ENCODE data around the gene OPCML. TPM values are rescaled to one million over a fixed set of nuclear protein-coding genes. Genes with fewer than 3 reads are reported as not detected.

The OPCML gene
- total RNA-seq, 1 experiment from 2014 or later: 0.94 TPM

DNA sequence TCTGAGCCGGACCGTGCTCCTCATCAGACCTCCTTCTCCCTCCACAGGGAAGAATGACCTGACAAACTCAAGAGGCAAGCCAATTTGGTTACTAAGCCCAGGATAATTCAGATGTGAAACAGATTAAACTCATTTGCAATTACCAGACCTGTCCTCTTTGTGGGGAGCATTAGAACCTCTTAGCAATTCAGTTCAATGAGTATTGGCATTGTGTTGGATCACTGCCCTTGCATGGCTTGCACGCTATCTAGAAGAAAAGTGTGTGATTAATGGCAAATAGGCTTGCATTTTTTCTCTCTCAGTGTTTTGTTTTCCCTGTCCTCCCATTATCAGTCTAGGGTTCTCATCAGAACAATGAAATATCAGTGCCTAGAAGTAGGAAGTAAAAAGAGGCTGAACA is 365.6 kb downstream of the OPCML start:
- TF ChIP-seq, protein P1, sequence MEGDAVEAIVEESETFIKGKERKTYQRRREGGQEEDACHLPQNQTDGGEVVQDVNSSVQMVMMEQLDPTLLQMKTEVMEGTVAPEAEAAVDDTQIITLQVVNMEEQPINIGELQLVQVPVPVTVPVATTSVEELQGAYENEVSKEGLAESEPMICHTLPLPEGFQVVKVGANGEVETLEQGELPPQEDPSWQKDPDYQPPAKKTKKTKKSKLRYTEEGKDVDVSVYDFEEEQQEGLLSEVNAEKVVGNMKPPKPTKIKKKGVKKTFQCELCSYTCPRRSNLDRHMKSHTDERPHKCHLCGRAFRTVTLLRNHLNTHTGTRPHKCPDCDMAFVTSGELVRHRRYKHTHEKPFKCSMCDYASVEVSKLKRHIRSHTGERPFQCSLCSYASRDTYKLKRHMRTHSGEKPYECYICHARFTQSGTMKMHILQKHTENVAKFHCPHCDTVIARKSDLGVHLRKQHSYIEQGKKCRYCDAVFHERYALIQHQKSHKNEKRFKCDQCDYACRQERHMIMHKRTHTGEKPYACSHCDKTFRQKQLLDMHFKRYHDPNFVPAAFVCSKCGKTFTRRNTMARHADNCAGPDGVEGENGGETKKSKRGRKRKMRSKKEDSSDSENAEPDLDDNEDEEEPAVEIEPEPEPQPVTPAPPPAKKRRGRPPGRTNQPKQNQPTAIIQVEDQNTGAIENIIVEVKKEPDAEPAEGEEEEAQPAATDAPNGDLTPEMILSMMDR (conservative IDR thresholded peaks at IDR 0.05): no peak

More for the DNA sequence above, 365.6 kb downstream of the OPCML start:
- WGBS (ENCODE audit: extremely low coverage, insufficient read length, low lambda C conversion rate): no CpG with 5 or more reads among the region's 3 CpGs
- no peak overlapping the region for H2BK20ac ChIP-seq (ENCODE audit: low read depth, low read length, poor library complexity, severe bottlenecking)
- no peak overlapping the region for H3K9ac ChIP-seq (ENCODE audit: extremely low read depth, insufficient read length, low read length)
- no peak overlapping the region for H3T11ph ChIP-seq (ENCODE audit: low read length)
- H3K27ac Mint-ChIP-seq: no peak overlapping the region
- H2BK5ac ChIP-seq (ENCODE audit: insufficient read length, low read length): no peak overlapping the region
- peaks cover 2% of the 10 kb centered on the region; the same call in 1 of the 2 replicates for H3K27me3 Mint-ChIP-seq (ENCODE audit: low read depth)
- H3K27me3 ChIP-seq (ENCODE audit: insufficient read depth, low read length): no peaks in the 10 kb centered on the region
- no peaks in the 10 kb centered on the region for H3K79me1 ChIP-seq (ENCODE audit: insufficient read depth, low read depth, low read length, poor library complexity, severe bottlenecking)
- no peak overlapping the region for H4K8ac ChIP-seq (replicated peaks; ENCODE audit: insufficient read length, low read depth, low read length)
- no peak overlapping the region for H2BK120ac ChIP-seq (ENCODE audit: low read depth, low read length, poor library complexity, severe bottlenecking)
- no peaks in the 10 kb centered on the region for H3K9me3 Mint-ChIP-seq
- H3K79me2 ChIP-seq (ENCODE audit: insufficient read depth, low read length): no peaks in the 10 kb centered on the region
- peaks cover 28% of the 10 kb centered on the region in 2 experiments for H3K4me1 Mint-ChIP-seq
- no peak overlapping the region for H3K27ac ChIP-seq (ENCODE audit: insufficient read length, low read depth, low read length)
- H3K23me2 ChIP-seq (ENCODE audit: insufficient read length, low read depth, low read length, poor library complexity, severe bottlenecking): no peaks in the 10 kb centered on the region
- H3K4me2 ChIP-seq (ENCODE audit: insufficient read depth, insufficient read length, low read length): no peak overlapping the region
- no peak overlapping the region for H2AK5ac ChIP-seq (ENCODE audit: insufficient read length, low read length)
- no peak overlapping the region for H4K91ac ChIP-seq (ENCODE audit: insufficient read length, low read depth, low read length)
- no peaks in the 10 kb centered on the region for H3K9me3 ChIP-seq (ENCODE audit: control insufficient read depth, low read depth, low read length)
- no peak overlapping the region for H2BK12ac ChIP-seq (ENCODE audit: insufficient read length, low read depth, low read length)
- H3K23ac ChIP-seq (ENCODE audit: insufficient read length, low read depth, low read length): no peak overlapping the region
- H2AFZ ChIP-seq (ENCODE audit: low read length): no peak overlapping the region
- H3K4ac ChIP-seq (ENCODE audit: low read depth, low read length): no peak overlapping the region
- DNase-seq: no peak
- H3K36me3 Mint-ChIP-seq (ENCODE audit: insufficient read depth in 1 of 3, low read depth in 3 of 3): no peaks in the 10 kb centered on the region
- H3K56ac ChIP-seq (ENCODE audit: insufficient read length, low read depth, low read length): no peak overlapping the region
- no peak overlapping the region for H3K18ac ChIP-seq (ENCODE audit: insufficient read length, low read depth, low read length)
- H3K4me3 Mint-ChIP-seq: no peak overlapping the region
- H4K5ac ChIP-seq (ENCODE audit: insufficient read length, low read depth, low read length): no peak overlapping the region
- H3K4me1 ChIP-seq (ENCODE audit: insufficient read depth, low read length): no peaks in the 10 kb centered on the region; the same call in 1 of the 2 replicates
- H2BK15ac ChIP-seq (ENCODE audit: low read depth, low read length): no peak overlapping the region
- H4K20me1 ChIP-seq (ENCODE audit: control insufficient read depth, insufficient read depth, insufficient read length): no peaks in the 10 kb centered on the region
- H3K14ac ChIP-seq (ENCODE audit: insufficient read depth, low read length): no peak overlapping the region

Measured in H9 (cell line).